ENCODE measurements around the gene SFMBT2.
"Not testable (repeated sequence)": the region's sequence is repeated elsewhere in the genome, so short reads cannot be mapped to it uniquely, and the experiment has no call there.

Gene SFMBT2

GRCh38 chr10:7184660-7185366 is 226.0 kb downstream of the SFMBT2 start:
- no peak overlapping the region for H3K27ac ChIP-seq
- no peak for TF ChIP-seq CTCF (IDR thresholded peaks at IDR 0.05)
- TF ChIP-seq ZFX (IDR thresholded peaks at IDR 0.05; ENCODE audit: borderline replicate concordance), result no peak

DNA sequence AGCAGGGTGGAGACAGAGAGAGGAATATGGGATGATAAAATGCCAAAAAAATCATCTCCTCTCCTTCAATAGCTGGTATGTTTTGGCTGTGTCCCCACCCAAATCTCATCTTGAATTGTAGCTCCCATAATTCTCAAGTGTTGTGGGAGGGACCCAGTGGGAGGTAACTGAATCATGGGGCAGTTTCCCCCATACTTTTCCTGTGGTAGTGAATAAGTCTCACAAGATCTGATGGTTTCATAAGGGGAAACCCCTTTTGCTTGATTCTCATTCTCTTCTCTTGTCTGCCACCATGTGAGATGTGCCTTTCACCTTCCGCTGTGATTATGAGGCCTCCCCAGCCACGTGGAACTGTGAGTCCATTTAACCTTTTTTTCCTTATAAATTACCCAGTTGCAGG is 226.7 kb downstream of the SFMBT2 start:
- H3K27ac ChIP-seq, result not testable (repeated sequence)

- not testable (repeated sequence) for H3K27ac ChIP-seq
Measured at GRCh38 chr10:7182327-7182726, 228.5 kb downstream of the SFMBT2 start.

DNA sequence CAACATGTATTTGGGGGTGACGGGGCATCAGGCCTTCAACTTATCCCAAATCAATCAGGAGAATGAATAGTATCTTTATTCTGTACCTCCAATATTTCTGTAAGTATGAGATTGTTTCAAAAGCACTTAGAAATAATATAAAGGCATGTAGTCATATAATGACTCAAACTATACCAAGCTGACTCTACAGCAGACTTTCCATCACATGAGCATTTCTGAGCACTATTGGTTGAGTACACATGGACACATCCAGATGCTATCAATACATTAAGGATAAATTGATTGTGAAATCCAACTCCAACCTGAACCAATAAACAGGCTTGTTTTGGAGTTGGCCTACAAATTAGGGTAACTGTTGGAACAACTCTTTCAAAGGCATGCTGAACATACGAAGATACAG is 229.4 kb downstream of the SFMBT2 start:
- H3K27ac ChIP-seq, result no peak overlapping the region
- no peak for TF ChIP-seq CTCF (IDR thresholded peaks at IDR 0.05)
- TF ChIP-seq ZFX (IDR thresholded peaks at IDR 0.05; ENCODE audit: borderline replicate concordance), result no peak

GRCh38 chr10:7179536-7179935 is 231.3 kb downstream of the SFMBT2 start:
- no peak overlapping the region for H3K27ac ChIP-seq
- TF ChIP-seq ZFX (IDR thresholded peaks at IDR 0.05; ENCODE audit: borderline replicate concordance) (no peak), CTCF (IDR thresholded peaks at IDR 0.05) (no peak)

DNA sequence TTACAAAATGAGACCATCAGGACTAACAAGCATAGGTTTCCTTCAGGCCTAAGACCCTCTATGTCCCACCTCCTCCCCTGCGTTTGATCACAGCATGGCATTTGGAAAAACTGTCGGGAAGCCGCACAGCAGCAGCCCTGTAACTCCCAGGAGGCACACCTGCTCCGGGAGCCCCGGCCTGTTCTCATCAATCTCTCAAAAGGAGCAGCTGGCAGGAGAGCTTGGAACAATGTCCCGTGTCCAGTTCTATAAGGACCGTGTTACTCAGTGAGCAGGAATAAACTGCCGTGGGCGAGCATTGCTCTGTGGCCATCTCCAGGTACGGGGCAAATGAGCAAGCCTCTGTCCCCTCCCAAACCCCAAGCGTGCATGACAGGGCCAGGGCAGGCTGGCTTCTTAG is 236.9 kb downstream of the SFMBT2 start:
- TF ChIP-seq ZFX (IDR thresholded peaks at IDR 0.05; ENCODE audit: borderline replicate concordance) (no peak), CTCF (IDR thresholded peaks at IDR 0.05) (no peak)
- no peak overlapping the region for H3K27ac ChIP-seq

- no peak overlapping the region for H3K27ac ChIP-seq
Measured at GRCh38 chr10:7171825-7172224, 239.0 kb downstream of the SFMBT2 start.

More at GRCh38 chr10:7171825-7172224, 239.0 kb downstream of the SFMBT2 start:
- TF ChIP-seq ZFX (IDR thresholded peaks at IDR 0.05; ENCODE audit: borderline replicate concordance) (no peak), CTCF (IDR thresholded peaks at IDR 0.05) (no peak)
